Transverse colon (tissue), 4 donors: ENCODE data around the gene ASTN1. TPM values are rescaled to one million over a fixed set of nuclear protein-coding genes. Genes with fewer than 3 reads are reported as not detected.

Experiments
- DNase-seq: peaks from one replicate; pipeline ENCODE4 v3.0.0-alpha.2; 2019
- H3K27ac ChIP-seq, 4 donors: fragments of 200-600 bp; sonication (generic); 2 replicates each; pipeline ENCODE4 v1.5.1; 2016 to 2018; ENCODE audit warnings: inconsistent platforms in 4 of 4
- H3K27me3 ChIP-seq: fragments of 200-600 bp; sonication (generic); 2 replicates; pipeline ENCODE4 v1.5.1; 2017; ENCODE audit warnings: inconsistent platforms
- H3K36me3 ChIP-seq, 4 donors: fragments of 200-600 bp; sonication (generic); 2 replicates each; pipeline ENCODE4 v1.5.1; 2017 to 2019; ENCODE audit warnings: inconsistent platforms in 4 of 4
- H3K4me1 ChIP-seq, 4 donors: fragments of 200-600 bp; sonication (generic); 2 replicates each; pipeline ENCODE4 v1.5.1; 2017 to 2020; ENCODE audit warnings: inconsistent platforms in 4 of 4
- H3K4me3 ChIP-seq, 4 donors: fragments of 200-600 bp; sonication (generic); 1 replicate in 1 of 4; 2 replicates in 3 of 4; pipeline versions ENCODE4 v1.5.1 to v1.6.1; 2017 to 2019; ENCODE audit warnings: inconsistent platforms in 4 of 4
- H3K9me3 ChIP-seq, 2 donors: fragments of 200-600 bp; sonication (generic); 2 replicates each; pipeline ENCODE4 v1.5.1; 2017 to 2019; ENCODE audit warnings: inconsistent platforms in 2 of 2
- EP300 ChIP-seq: sonication (generic); formaldehyde crosslinking; IDR thresholded peaks from one replicate; pipeline ENCODE4 v1.6.1; 2017; ENCODE audit warnings: antibody characterized with exemption, low read depth
- POLR2A ChIP-seq: fragments of 450-650 bp; IDR thresholded peaks from one replicate; pipeline ENCODE4 v1.6.1; 2016; ENCODE audit warnings: antibody characterized with exemption, mild to moderate bottlenecking, moderate library complexity
- POLR2AphosphoS5 ChIP-seq, 3 donors: sonication (generic); formaldehyde crosslinking; IDR thresholded peaks; one replicate each; pipeline ENCODE4 v1.6.1; 2016; ENCODE audit warnings: antibody characterized with exemption in 3 of 3
- WGBS, 2 donors: methylation state at CpG; one replicate each; pipeline ENCODE4 v1.1.5; 2018; ENCODE audit warnings: low coverage in 1 of 2; 5-methylcytosine and 5-hydroxymethylcytosine counted together
- in situ Hi-C, 4 donors: fragments of 200-750 bp; cut with MboI; loops; one replicate each; pipeline versions ENCODE4 v1.15.0 to v1.15.1; 2017; ENCODE audit warnings: low sequenced_read_pairs in 3 of 4, low pct_ligation_motif_present in 1 of 4, low pct_unique_long_range_greater_than_20kb in 1 of 4
- intact Hi-C: fragments of 100-400 bp; cut with DNase I; formaldehyde crosslinking; loops from one replicate; pipeline ENCODE4 v1.15.1; 2023; ENCODE audit warnings: low total_unique reads
- total RNA-seq, 4 donors: library from RNA; depleted of rRNA; stranded (reverse); fragments of >200 nt; gene quantifications; one replicate each; pipeline ENCODE4 v1.1.0, GENCODE V29; 2016
- TF ChIP-seq, protein P1 (sequence below), 5 experiments: fragments of 200-600 bp in 3 of 5; fragments of 450-650 bp in 2 of 5; sonication (generic) in 3 of 5; IDR thresholded peaks; 1 replicate in 2 of 5; 2 replicates in 3 of 5; pipeline ENCODE4 v1.5.1; 2016 to 2017; ENCODE audit warnings: antibody characterized with exemption in 5 of 5, inconsistent platforms in 3 of 5, mild to moderate bottlenecking in 2 of 5, moderate library complexity in 1 of 5

Gene ASTN1
- total RNA-seq, 4 donors from 2014 or later, result 0.27 to 3.0 (median 0.74) TPM

DNA sequence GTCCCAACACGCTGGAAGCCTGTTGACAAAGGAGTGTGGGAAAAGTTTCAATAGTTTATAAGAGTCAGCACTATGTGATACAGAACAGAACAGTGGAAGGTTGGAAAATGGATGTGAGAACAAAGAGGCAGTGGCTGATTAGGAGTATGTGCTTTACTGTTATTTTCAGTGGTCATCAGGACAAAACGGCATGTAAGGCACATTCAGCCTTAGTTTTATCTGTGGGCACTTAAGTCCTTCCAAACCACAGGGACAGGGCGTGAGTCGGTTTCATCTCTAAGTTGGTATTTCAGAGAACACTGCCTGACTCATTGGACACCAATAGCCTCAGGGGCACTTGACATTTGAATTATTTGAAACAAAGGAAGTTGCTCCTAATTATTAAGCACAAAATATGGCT is 306.9 kb downstream of the ASTN1 start:
- in situ Hi-C loops, result loop anchor here in 1 of 4 donors (25.0 kb wide), 1 partner anchor 295 kb away; no protein-coding TSS in a partner anchor
- intact Hi-C loops, result loop anchor here (5.0 kb wide), 1 partner anchor 160 kb away; no protein-coding TSS in a partner anchor

DNA sequence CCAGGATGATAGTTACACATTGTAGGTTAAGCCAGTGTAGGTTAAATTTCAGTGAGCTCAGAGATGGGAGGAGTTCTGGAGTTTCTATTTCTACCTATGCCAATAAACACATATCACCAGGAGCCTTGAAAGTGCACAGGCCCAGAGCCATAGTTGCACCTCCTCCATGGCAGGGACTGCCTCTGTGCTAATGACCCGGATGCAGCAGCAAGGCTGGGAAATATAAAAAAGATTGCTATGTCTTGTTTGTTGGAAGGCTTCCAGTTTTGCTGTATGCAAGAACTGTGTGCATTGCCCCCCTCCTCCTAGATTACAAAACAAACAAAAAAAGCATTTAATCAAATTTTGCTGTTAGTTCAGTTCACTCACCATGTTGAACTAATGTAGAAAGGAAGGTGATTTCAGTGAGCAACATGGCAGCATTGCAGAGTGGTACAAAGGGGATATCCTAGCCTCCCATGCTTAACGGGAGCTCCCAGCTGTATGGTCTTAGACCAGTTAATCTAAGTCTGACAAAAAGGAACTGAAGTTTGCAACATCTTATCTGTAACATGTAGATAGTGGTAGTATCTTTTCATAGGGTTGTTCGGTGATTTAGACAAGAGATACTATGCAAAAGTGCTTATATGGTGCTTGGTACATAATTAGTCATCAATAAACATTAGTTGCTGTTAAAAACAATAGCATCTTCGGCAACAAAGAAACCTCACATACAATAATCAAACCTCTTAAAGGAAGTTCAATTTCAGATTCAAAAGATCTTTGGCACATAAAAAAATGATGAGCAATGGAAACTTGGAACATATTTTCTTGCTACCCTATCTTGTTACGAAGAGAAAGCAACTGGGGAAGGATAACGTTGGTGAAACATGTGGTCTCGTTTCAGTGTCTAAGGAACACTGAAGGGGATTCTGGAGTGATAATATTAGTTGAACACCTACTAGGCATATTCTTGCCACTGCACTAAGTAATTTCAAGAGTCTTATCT is 309.5 kb downstream of the ASTN1 start:
- Histone ChIP-seq H3K4me1 (no peaks in the 10 kb centered on the region), H3K27ac (no peak overlapping the region), H3K27me3 (no peaks in the 10 kb centered on the region), H3K9me3 (no peaks in the 10 kb centered on the region), H3K36me3 (no peaks in the 10 kb centered on the region), H3K4me3 (no peak overlapping the region)
- in situ Hi-C loops, result loop anchor here in 1 of 4 donors (25.0 kb wide), 1 partner anchor 293 kb away; no protein-coding TSS in a partner anchor
- TF ChIP-seq EP300 (no peak), POLR2AphosphoS5 (IDR thresholded peaks at IDR 0.05) (no peak), POLR2A (no peak)
- TF ChIP-seq, protein P1, sequence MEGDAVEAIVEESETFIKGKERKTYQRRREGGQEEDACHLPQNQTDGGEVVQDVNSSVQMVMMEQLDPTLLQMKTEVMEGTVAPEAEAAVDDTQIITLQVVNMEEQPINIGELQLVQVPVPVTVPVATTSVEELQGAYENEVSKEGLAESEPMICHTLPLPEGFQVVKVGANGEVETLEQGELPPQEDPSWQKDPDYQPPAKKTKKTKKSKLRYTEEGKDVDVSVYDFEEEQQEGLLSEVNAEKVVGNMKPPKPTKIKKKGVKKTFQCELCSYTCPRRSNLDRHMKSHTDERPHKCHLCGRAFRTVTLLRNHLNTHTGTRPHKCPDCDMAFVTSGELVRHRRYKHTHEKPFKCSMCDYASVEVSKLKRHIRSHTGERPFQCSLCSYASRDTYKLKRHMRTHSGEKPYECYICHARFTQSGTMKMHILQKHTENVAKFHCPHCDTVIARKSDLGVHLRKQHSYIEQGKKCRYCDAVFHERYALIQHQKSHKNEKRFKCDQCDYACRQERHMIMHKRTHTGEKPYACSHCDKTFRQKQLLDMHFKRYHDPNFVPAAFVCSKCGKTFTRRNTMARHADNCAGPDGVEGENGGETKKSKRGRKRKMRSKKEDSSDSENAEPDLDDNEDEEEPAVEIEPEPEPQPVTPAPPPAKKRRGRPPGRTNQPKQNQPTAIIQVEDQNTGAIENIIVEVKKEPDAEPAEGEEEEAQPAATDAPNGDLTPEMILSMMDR (IDR thresholded peaks at IDR 0.05), result no peak
- DNase-seq, result no peak
- WGBS, 2 donors, result 76 to 83% methylated on average over 2 to 7 of the region's 7 CpGs
- intact Hi-C loops, result loop anchor here (5.0 kb wide), 1 partner anchor 158 kb away; no protein-coding TSS in a partner anchor

More for the DNA sequence above, 306.9 kb downstream of the ASTN1 start:
- Histone ChIP-seq H3K9me3 (no peaks in the 10 kb centered on the region), H3K27me3 (no peaks in the 10 kb centered on the region), H3K4me1 (no peaks in the 10 kb centered on the region), H3K4me3 (no peak overlapping the region), H3K36me3 (no peaks in the 10 kb centered on the region), H3K27ac (no peak overlapping the region)
- TF ChIP-seq EP300 (no peak), POLR2AphosphoS5 (IDR thresholded peaks at IDR 0.05) (no peak), POLR2A (no peak)
- TF ChIP-seq, protein P1 (IDR thresholded peaks at IDR 0.05), result no peak
- no peak for DNase-seq
- WGBS, 2 donors, result 55 to 67% methylated on average over 4 of the region's 4 CpGs

DNA sequence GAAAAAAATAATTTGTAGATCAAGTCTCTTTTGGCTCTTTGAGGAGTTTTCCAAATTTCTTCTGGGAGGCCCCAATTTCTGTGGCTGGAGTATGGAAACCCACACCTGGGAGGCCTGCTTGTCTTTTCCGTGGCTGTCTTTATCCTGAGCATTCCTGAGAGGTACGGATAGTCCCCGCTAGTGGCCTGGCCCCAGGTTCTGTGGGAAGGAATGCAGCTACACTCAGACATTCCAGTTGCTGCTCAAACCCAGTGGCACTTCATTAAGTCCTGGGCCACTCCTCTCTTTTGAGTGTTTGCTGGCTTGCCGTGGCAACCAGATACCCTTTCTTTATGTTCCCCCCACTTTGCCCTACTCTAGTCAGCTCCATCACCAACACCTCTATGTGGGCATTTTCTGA is 310.4 kb downstream of the ASTN1 start:
- no peaks in the 10 kb centered on the region for H3K9me3 ChIP-seq
- intact Hi-C loops (no loop called here), in situ Hi-C loops (loop anchor here in 1 of 4 donors (25.0 kb wide), 1 partner anchor 292 kb away; no protein-coding TSS in a partner anchor)
- H3K27me3 ChIP-seq, result no peaks in the 10 kb centered on the region
- no peak for DNase-seq
- TF ChIP-seq POLR2AphosphoS5 (IDR thresholded peaks at IDR 0.05) (no peak), POLR2A (no peak), EP300 (no peak)
- TF ChIP-seq, protein P1 (IDR thresholded peaks at IDR 0.05), result no peak
- no peak overlapping the region for H3K4me3 ChIP-seq
- H3K27ac ChIP-seq, result no peak overlapping the region
- H3K36me3 ChIP-seq, result no peaks in the 10 kb centered on the region
- no peaks in the 10 kb centered on the region for H3K4me1 ChIP-seq
- WGBS, 2 donors, result 83% methylated on average over 4 of the region's 4 CpGs; no CpG with 5 or more reads in 1 of the 2 donors

DNA sequence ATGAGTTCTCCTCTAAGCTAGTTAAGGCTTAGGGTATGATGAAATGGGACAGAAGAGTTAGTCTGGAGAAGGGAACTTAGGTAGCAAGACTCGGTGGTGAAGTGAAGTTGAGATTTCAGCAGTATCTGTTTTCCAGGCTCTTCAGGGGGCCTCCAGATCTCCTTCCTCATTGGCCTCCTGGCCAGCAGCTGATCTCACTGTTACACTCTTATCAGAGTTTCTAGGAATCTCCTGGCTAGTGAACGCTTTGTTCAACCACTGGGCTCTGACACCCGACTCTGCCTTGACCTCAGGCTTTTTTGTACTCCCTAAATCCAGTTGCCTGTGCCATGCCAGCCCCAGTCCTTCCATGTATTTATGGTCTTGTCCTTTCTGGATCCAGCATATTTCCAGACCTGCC is 311.0 kb downstream of the ASTN1 start:
- in situ Hi-C loops (loop anchor here in 1 of 4 donors (25.0 kb wide), 1 partner anchor 291 kb away; no protein-coding TSS in a partner anchor), intact Hi-C loops (no loop called here)
- H3K4me1 ChIP-seq, result no peaks in the 10 kb centered on the region
- no peaks in the 10 kb centered on the region for H3K27me3 ChIP-seq
- 66 to 100% methylated on average over 1 to 3 of the region's 3 CpGs for WGBS, 2 donors
- DNase-seq, result no peak
- TF ChIP-seq POLR2A, result no peak
- TF ChIP-seq EP300, result no peak
- TF ChIP-seq, protein P1 (IDR thresholded peaks at IDR 0.05), result no peak
- no peak for TF ChIP-seq POLR2AphosphoS5 (IDR thresholded peaks at IDR 0.05)
- no peaks in the 10 kb centered on the region for H3K36me3 ChIP-seq
- no peaks in the 10 kb centered on the region for H3K9me3 ChIP-seq
- H3K4me3 ChIP-seq, result no peak overlapping the region
- no peak overlapping the region for H3K27ac ChIP-seq
